Mesenchymal stem cell (in vitro differentiated cells and primary cell): ENCODE measurements around the gene MYMX.

Source experiments
- DNase-seq: peaks from one replicate; pipeline ENCODE4 v3.0.0-alpha.2; 2013
- H2AFZ ChIP-seq: one replicate; pipeline ENCODE4 v1.6.1; 2013; ENCODE audit warnings: low read depth, mild to moderate bottlenecking, control low read depth, inconsistent platforms, low read length, moderate library complexity
- H2AK5ac ChIP-seq: 2 replicates; pipeline ENCODE4 v1.6.1; 2013; ENCODE audit warnings: low read length, moderate library complexity, mild to moderate bottlenecking, inconsistent platforms; ENCODE audit not compliant: severe bottlenecking
- H2BK120ac ChIP-seq: one replicate; pipeline ENCODE4 v1.6.1; 2013; ENCODE audit warnings: low read depth, mild to moderate bottlenecking, inconsistent platforms, low read length, moderate library complexity
- H2BK12ac ChIP-seq, 2 experiments: one replicate each; pipeline ENCODE4 v1.6.1; 2013; ENCODE audit warnings: inconsistent platforms in 2 of 2, low read length in 2 of 2, mild to moderate bottlenecking in 2 of 2, moderate library complexity in 2 of 2, control low read depth in 1 of 2
- H2BK15ac ChIP-seq: one replicate; pipeline ENCODE4 v1.6.1; 2013; ENCODE audit warnings: mild to moderate bottlenecking, low read depth, inconsistent platforms; ENCODE audit not compliant: poor library complexity, severe bottlenecking
- H2BK5ac ChIP-seq: 2 replicates; pipeline ENCODE4 v1.6.1; 2013; ENCODE audit warnings: low read depth, mild to moderate bottlenecking, low read length, control low read depth, inconsistent platforms; ENCODE audit not compliant: poor library complexity, severe bottlenecking
- H3K14ac ChIP-seq, 2 experiments: one replicate each; pipeline ENCODE4 v1.6.1; 2013; ENCODE audit warnings: inconsistent platforms in 2 of 2, low read length in 2 of 2, control low read depth in 1 of 2, mild to moderate bottlenecking in 1 of 2, moderate library complexity in 1 of 2
- H3K18ac ChIP-seq, 2 experiments: one replicate each; pipeline ENCODE4 v1.6.1; 2013; ENCODE audit warnings: inconsistent platforms in 2 of 2, low read length in 2 of 2, control low read depth in 1 of 2, low read depth in 1 of 2, mild to moderate bottlenecking in 1 of 2
- H3K23ac ChIP-seq, 2 experiments: one replicate each; pipeline ENCODE4 v1.6.1; 2013; ENCODE audit warnings: inconsistent platforms in 2 of 2, low read length in 2 of 2, mild to moderate bottlenecking in 2 of 2, moderate library complexity in 2 of 2, control low read depth in 1 of 2
- H3K27ac ChIP-seq: 2 replicates; pipeline ENCODE4 v1.5.1; 2013; ENCODE audit warnings: mild to moderate bottlenecking, moderate library complexity, low read length, control low read depth, inconsistent platforms; ENCODE audit not compliant: poor library complexity, severe bottlenecking
- H3K27me3 ChIP-seq, 2 experiments: 2 replicates each; pipeline versions ENCODE4 v1.6.1 to v1.7.0; 2013; ENCODE audit warnings: low read length in 2 of 2, mild to moderate bottlenecking in 2 of 2, moderate library complexity in 2 of 2, control low read depth in 1 of 2, inconsistent platforms in 1 of 2; ENCODE audit not compliant: control insufficient read depth in 1 of 2, insufficient read depth in 1 of 2
- H3K36me3 ChIP-seq, 2 experiments: 2 replicates each; pipeline versions ENCODE4 v1.6.1 to v1.7.0; 2013; ENCODE audit warnings: low read length in 2 of 2, control low read depth in 1 of 2, inconsistent platforms in 1 of 2, low read depth in 1 of 2, mild to moderate bottlenecking in 1 of 2; ENCODE audit not compliant: insufficient read depth in 2 of 2, control insufficient read depth in 1 of 2
- H3K4ac ChIP-seq, 2 experiments: one replicate each; pipeline ENCODE4 v1.6.1; 2013; ENCODE audit warnings: inconsistent platforms in 2 of 2, low read length in 2 of 2, mild to moderate bottlenecking in 2 of 2, moderate library complexity in 2 of 2, control low read depth in 1 of 2, low read depth in 1 of 2
- H3K4me1 ChIP-seq: 2 replicates; pipeline ENCODE4 v1.6.1; 2013; ENCODE audit warnings: low read depth, low read length, control low read depth; ENCODE audit not compliant: control insufficient read depth, insufficient read depth
- H3K4me2 ChIP-seq: 2 replicates; pipeline ENCODE4 v1.6.1; 2013; ENCODE audit warnings: low read length, mild to moderate bottlenecking, inconsistent platforms; ENCODE audit not compliant: poor library complexity, severe bottlenecking
- H3K4me3 ChIP-seq, 2 experiments: 2 replicates each; pipeline versions ENCODE4 v1.5.1 to v1.7.0; 2013; ENCODE audit warnings: low read length in 2 of 2, mild to moderate bottlenecking in 2 of 2, control low read depth in 1 of 2, low read depth in 1 of 2; ENCODE audit not compliant: insufficient read depth in 1 of 2
- H3K79me1 ChIP-seq: replicated peaks from 2 replicates; pipeline ENCODE4 v1.6.1; 2013; ENCODE audit warnings: mild to moderate bottlenecking, control low read depth, low read length, inconsistent platforms; ENCODE audit not compliant: poor library complexity, severe bottlenecking
- H3K9ac ChIP-seq: 2 replicates; pipeline ENCODE4 v1.7.0; 2013; ENCODE audit warnings: mild to moderate bottlenecking, low read length, moderate library complexity
- H3K9me3 ChIP-seq: 2 replicates; pipeline ENCODE4 v1.7.0; 2013; ENCODE audit warnings: mild to moderate bottlenecking, low read length; ENCODE audit not compliant: control insufficient read depth
- H4K8ac ChIP-seq: one replicate; pipeline ENCODE4 v1.6.1; 2013; ENCODE audit warnings: inconsistent platforms, mild to moderate bottlenecking, low read length, moderate library complexity
- H4K91ac ChIP-seq: one replicate; pipeline ENCODE4 v1.6.1; 2013; ENCODE audit warnings: mild to moderate bottlenecking, low read length, inconsistent platforms
- WGBS: methylation state at CpG from one replicate; pipeline ENCODE4 v1.1.7; 2013; ENCODE audit warnings: mixed read lengths; 5-methylcytosine and 5-hydroxymethylcytosine counted together

MYMX gene

DNA sequence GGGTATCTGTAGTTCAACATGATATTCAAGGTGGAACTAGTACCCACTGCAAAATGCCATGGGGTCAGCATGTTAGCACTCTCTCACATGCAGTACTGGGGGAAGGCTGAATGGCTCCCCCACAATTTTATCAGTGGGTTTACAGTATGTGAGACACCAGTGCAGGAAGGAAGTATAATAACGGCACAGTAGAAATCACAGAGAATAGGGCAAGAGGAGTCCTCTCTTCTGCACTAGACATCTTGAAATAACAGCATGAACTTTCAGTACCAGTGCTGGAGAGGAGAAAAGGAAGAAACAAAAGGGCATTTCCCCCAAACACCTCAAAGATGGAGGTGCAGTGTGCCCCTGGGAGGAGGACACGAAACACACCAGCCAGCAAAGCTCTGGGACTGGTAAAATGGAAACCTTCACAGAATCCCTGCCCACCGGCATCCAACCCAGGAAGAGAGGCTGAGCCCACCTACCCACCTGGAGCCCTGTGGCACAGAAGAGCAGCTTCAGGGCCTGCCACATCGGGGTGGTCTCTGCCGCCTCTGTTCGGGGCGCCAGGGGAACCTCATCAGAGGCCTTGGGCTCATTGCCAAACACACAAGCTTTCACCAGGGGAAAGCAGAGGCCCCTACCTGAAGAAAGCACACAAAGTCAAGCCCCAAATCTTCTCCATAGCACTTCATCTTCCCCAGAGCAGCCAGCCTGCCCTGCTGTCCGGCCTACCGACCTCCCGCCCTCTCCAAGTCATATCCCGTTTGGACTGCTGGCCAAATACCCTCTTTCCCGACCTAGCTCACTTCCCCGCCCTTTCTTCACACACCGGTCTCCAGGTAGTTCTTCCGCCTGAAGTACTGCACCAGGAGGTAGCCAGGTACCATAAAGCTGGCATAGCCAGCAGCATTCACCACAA is 39.4 kb downstream of the MYMX start:
- H2BK12ac ChIP-seq: peak overlapping the region in 1 of 2 experiments; percentile 21
- peak overlapping the region in 1 of 2 experiments; percentile 45 for H3K4ac ChIP-seq
- peak overlapping the region; percentile 80 for H3K27ac ChIP-seq
- H3K14ac ChIP-seq: peak overlapping the region in 1 of 2 experiments; percentile 19
- H3K27me3 ChIP-seq: no peaks in the 10 kb centered on the region
- H2BK15ac ChIP-seq: no peak overlapping the region
- DNase-seq: no peak
- peak overlapping the region; percentile 95 for H3K9ac ChIP-seq
- H2BK5ac ChIP-seq: no peak overlapping the region
- WGBS: 30% methylated on average over 14 of the region's 15 CpGs
- no peaks in the 10 kb centered on the region for H3K9me3 ChIP-seq
- no peak overlapping the region for H2AFZ ChIP-seq
- no peak overlapping the region for H3K23ac ChIP-seq
- peaks cover 19% of the 10 kb centered on the region for H3K4me1 ChIP-seq
- peak overlapping the region in 1 of 2 experiments; percentile 94 for H3K18ac ChIP-seq
- no peak overlapping the region for H4K91ac ChIP-seq
- H4K8ac ChIP-seq: no peak overlapping the region
- H3K36me3 ChIP-seq: peaks cover 56 to 71% of the 10 kb centered on the region in 2 experiments
- peak overlapping the region; percentile 81 to 90 for H3K4me3 ChIP-seq
- peak overlapping the region; percentile 56 for H3K4me2 ChIP-seq
- H3K79me1 ChIP-seq: peaks cover 13% of the 10 kb centered on the region
- no peak overlapping the region for H2AK5ac ChIP-seq
- H2BK120ac ChIP-seq: no peak overlapping the region

DNA sequence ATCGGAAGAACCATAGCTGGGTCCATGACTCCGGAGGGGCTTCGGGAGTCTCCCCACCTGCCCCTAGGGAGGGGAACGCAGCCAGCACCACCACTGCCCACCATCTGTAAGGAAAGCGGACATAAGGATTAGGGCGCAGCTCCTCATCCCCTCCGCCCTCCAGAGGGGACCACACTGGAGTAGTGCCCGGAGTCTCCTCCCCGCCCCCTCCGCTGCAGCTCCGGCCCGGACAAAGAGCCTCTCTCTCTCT is 40.0 kb downstream of the MYMX start:
- H3K79me1 ChIP-seq: peaks cover 17% of the 10 kb centered on the region
- no peak overlapping the region for H2BK12ac ChIP-seq
- no peak overlapping the region for H2BK120ac ChIP-seq
- H2BK15ac ChIP-seq: no peak overlapping the region
- peak overlapping the region; percentile 80 for H3K27ac ChIP-seq
- H3K9ac ChIP-seq: peak overlapping the region; percentile 95
- 6% methylated on average over 12 of the region's 12 CpGs for WGBS
- peaks cover 58 to 70% of the 10 kb centered on the region in 2 experiments for H3K36me3 ChIP-seq
- no peak overlapping the region for H2AK5ac ChIP-seq
- H4K91ac ChIP-seq: peak overlapping the region; percentile 79
- no peak overlapping the region for H3K23ac ChIP-seq
- DNase-seq: no peak
- peak overlapping the region; percentile 94 to 95 for H3K18ac ChIP-seq
- H3K4me2 ChIP-seq: peak overlapping the region; percentile 56
- H3K9me3 ChIP-seq: no peaks in the 10 kb centered on the region
- no peaks in the 10 kb centered on the region for H3K27me3 ChIP-seq
- H2AFZ ChIP-seq: no peak overlapping the region
- H3K4me1 ChIP-seq: peaks cover 22% of the 10 kb centered on the region
- peak overlapping the region in 1 of 2 experiments; percentile 71 for H3K14ac ChIP-seq
- H3K4ac ChIP-seq: peak overlapping the region; percentile 7 to 45
- H4K8ac ChIP-seq: no peak overlapping the region
- no peak overlapping the region for H2BK5ac ChIP-seq
- peak overlapping the region; percentile 81 to 90 for H3K4me3 ChIP-seq

DNA sequence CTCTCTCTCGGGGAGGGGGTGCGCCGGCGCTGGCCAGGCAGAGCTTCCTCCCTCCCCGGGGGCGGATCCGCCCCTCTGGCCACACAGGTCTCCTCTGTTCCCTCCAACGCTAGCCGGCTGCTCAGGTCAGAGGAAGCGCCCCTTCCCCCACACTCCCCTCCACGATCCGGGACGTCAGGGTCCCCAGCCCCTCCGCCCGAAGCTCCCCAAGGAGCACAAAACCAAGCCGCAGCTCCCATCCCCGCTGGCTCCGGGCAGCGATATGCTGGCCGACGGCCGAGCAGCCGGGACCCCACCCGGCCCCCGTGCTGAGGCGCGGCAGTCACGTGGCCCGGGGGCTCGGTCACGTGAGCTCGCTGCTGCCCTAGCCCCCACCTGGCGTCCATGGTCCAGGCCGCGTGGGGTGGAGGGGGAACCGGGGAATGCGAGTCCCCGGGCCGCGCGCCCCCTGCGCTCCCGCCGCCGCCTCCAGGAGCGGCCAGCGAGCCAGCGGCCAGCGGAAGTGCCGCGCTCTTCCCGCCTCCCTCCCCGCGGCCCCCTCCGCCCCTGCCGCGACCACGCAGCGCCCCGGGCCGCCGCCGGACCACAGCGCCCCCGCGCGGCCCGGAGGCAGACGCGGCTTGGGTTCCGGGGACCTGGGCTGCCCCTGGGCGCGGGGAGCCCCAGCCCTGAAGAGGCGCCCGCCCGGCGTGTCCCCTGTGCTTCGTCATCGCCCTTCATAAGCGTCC is 40.5 kb downstream of the MYMX start, which contains the start of gene SLC35B2:
SLC35B2 (minus strand) TSS at position 504 of the 728 bp plus-strand sequence; CDS start at position 386, 118 bp downstream.
- peak within 1 kb of the TSS; percentile 82 for H2BK120ac ChIP-seq
- H3K36me3 ChIP-seq: peaks cover 59 to 65% of the 10 kb centered on the region in 2 experiments
- peak within 1 kb of the TSS in 1 of 2 experiments; percentile 15 for H2BK12ac ChIP-seq
- peak within 1 kb of the TSS; percentile 88 for H4K8ac ChIP-seq
- peak within 1 kb of the TSS in 1 of 2 experiments; percentile 71 for H3K14ac ChIP-seq
- peak within 1 kb of the TSS; percentile 94 to 95 for H3K18ac ChIP-seq
- WGBS: under 1% methylated on average over 65 of the region's 80 CpGs
- no peak within 1 kb of the TSS for H2AK5ac ChIP-seq
- H2BK5ac ChIP-seq: peak within 1 kb of the TSS; percentile 61
- peak within 1 kb of the TSS; percentile 93 for H2BK15ac ChIP-seq
- H2AFZ ChIP-seq: peak within 1 kb of the TSS; percentile 30
- H3K4me3 ChIP-seq: peak within 1 kb of the TSS; percentile 81 to 90
- peak; percentile 81 for DNase-seq
- H3K4me1 ChIP-seq: peaks cover 26% of the 10 kb centered on the region
- peak within 1 kb of the TSS; percentile 71 to 80 for H3K4ac ChIP-seq
- H3K23ac ChIP-seq: peak within 1 kb of the TSS in 1 of 2 experiments; percentile 78
- peak within 1 kb of the TSS; percentile 80 for H3K27ac ChIP-seq
- H3K9ac ChIP-seq: peak within 1 kb of the TSS; percentile 95
- no peaks in the 10 kb centered on the region for H3K27me3 ChIP-seq
- H4K91ac ChIP-seq: peak within 1 kb of the TSS; percentile 79
- H3K9me3 ChIP-seq: no peaks in the 10 kb centered on the region
- peaks cover 22% of the 10 kb centered on the region for H3K79me1 ChIP-seq
- peak within 1 kb of the TSS; percentile 56 for H3K4me2 ChIP-seq
